ENCODE results near the gene DMRT3.

The DMRT3 gene

GRCh38 chr9:967436-967835 is 9.0 kb upstream of the DMRT3 start:
- Mint-ChIP-seq H3K36me3 (peaks cover 3% of the 10 kb centered on the region), H3K27ac (no peak overlapping the region), H3K27me3 (peaks cover 65% of the 10 kb centered on the region), H3K4me3 (no peak overlapping the region), H3K4me1 (peaks cover 16% of the 10 kb centered on the region), H3K9me3 (peaks cover 10% of the 10 kb centered on the region)

GRCh38 chr9:967903-968641 is 8.4 kb upstream of the DMRT3 start:
- H3K27ac Mint-ChIP-seq = no peak overlapping the region

GRCh38 chr9:969310-970150 is 6.9 kb upstream of the DMRT3 start:
- Mint-ChIP-seq H3K27ac (no peak overlapping the region), H3K4me3 (no peak overlapping the region), H3K9me3 (peaks cover 10% of the 10 kb centered on the region), H3K4me1 (peaks cover 25% of the 10 kb centered on the region), H3K36me3 (peaks cover 3% of the 10 kb centered on the region), H3K27me3 (peaks cover 66% of the 10 kb centered on the region)

More at GRCh38 chr9:967903-968641, 8.4 kb upstream of the DMRT3 start:
- peaks cover 3% of the 10 kb centered on the region for H3K36me3 Mint-ChIP-seq
- peaks cover 16% of the 10 kb centered on the region for H3K4me1 Mint-ChIP-seq
- peak overlapping the region; percentile 12 for H3K4me3 Mint-ChIP-seq
- H3K9me3 Mint-ChIP-seq = peaks cover 10% of the 10 kb centered on the region
- H3K27me3 Mint-ChIP-seq = peaks cover 61% of the 10 kb centered on the region

- Mint-ChIP-seq H3K36me3 (peaks cover 3% of the 10 kb centered on the region), H3K27ac (peak overlapping the region; percentile 60), H3K27me3 (peaks cover 69% of the 10 kb centered on the region), H3K4me3 (no peak overlapping the region), H3K4me1 (peaks cover 25% of the 10 kb centered on the region), H3K9me3 (peaks cover 10% of the 10 kb centered on the region)
Measured at GRCh38 chr9:970151-970996, 6.1 kb upstream of the DMRT3 start.

GRCh38 chr9:971901-972500 is 4.5 kb upstream of the DMRT3 start:
- Mint-ChIP-seq H3K4me1 (peaks cover 25% of the 10 kb centered on the region), H3K4me3 (peak overlapping the region; percentile 23), H3K36me3 (peaks cover 3% of the 10 kb centered on the region), H3K9me3 (peaks cover 10% of the 10 kb centered on the region), H3K27ac (no peak overlapping the region), H3K27me3 (peaks cover 67% of the 10 kb centered on the region)

- H3K27me3 Mint-ChIP-seq = peaks cover 64% of the 10 kb centered on the region
- no peak overlapping the region for H3K27ac Mint-ChIP-seq
- peaks cover 25% of the 10 kb centered on the region for H3K4me1 Mint-ChIP-seq
- H3K4me3 Mint-ChIP-seq = peak overlapping the region; percentile 23
- H3K36me3 Mint-ChIP-seq = peaks cover 3% of the 10 kb centered on the region
- H3K9me3 Mint-ChIP-seq = peaks cover 7% of the 10 kb centered on the region
Measured at GRCh38 chr9:972501-973294, 3.8 kb upstream of the DMRT3 start.

- no peaks in the 10 kb centered on the region for H3K9me3 Mint-ChIP-seq
- H3K36me3 Mint-ChIP-seq = no peaks in the 10 kb centered on the region
- H3K27ac Mint-ChIP-seq = no peak overlapping the region
- H3K4me1 Mint-ChIP-seq = peaks cover 21% of the 10 kb centered on the region
- H3K27me3 Mint-ChIP-seq = peaks cover 62% of the 10 kb centered on the region
- no peak overlapping the region for H3K4me3 Mint-ChIP-seq
Measured at GRCh38 chr9:973295-973834, 3.1 kb upstream of the DMRT3 start.

- H3K4me3 Mint-ChIP-seq = no peak overlapping the region
Measured at GRCh38 chr9:974031-974995, 2.1 kb upstream of the DMRT3 start.

GRCh38 chr9:974996-975739 is 1.3 kb upstream of the DMRT3 start:
- Mint-ChIP-seq H3K4me3 (no peak overlapping the region), H3K9me3 (no peaks in the 10 kb centered on the region), H3K36me3 (no peaks in the 10 kb centered on the region), H3K4me1 (peaks cover 12% of the 10 kb centered on the region), H3K27ac (peak overlapping the region; percentile 43), H3K27me3 (peaks cover 64% of the 10 kb centered on the region)

More at GRCh38 chr9:974031-974995, 2.1 kb upstream of the DMRT3 start:
- Mint-ChIP-seq H3K4me1 (peaks cover 17% of the 10 kb centered on the region), H3K36me3 (no peaks in the 10 kb centered on the region), H3K27me3 (peaks cover 60% of the 10 kb centered on the region), H3K27ac (no peak overlapping the region), H3K9me3 (no peaks in the 10 kb centered on the region)

- Mint-ChIP-seq H3K27ac (peak overlapping the region; percentile 43), H3K27me3 (peaks cover 64% of the 10 kb centered on the region), H3K36me3 (no peaks in the 10 kb centered on the region)
Measured at GRCh38 chr9:975740-976257, 656 bp upstream of the DMRT3 start.

GRCh38 chr9:976943-977837 is 735 bp downstream of the DMRT3 start:
- no peaks in the 10 kb centered on the region for H3K36me3 Mint-ChIP-seq
- H3K27me3 Mint-ChIP-seq = peaks cover 70% of the 10 kb centered on the region
- no peaks in the 10 kb centered on the region for H3K9me3 Mint-ChIP-seq
- H3K27ac Mint-ChIP-seq = no peak overlapping the region
- H3K4me1 Mint-ChIP-seq = peaks cover 9% of the 10 kb centered on the region
- H3K4me3 Mint-ChIP-seq = no peak overlapping the region

More at GRCh38 chr9:975740-976257, 656 bp upstream of the DMRT3 start:
- Mint-ChIP-seq H3K9me3 (no peaks in the 10 kb centered on the region), H3K4me3 (no peak overlapping the region), H3K4me1 (peaks cover 9% of the 10 kb centered on the region)
